Measurements from ENCODE around the gene MAU2.

Gene MAU2

GRCh38 chr19:19354007-19354406, 33.4 kb downstream of the MAU2 start:
- TF ChIP-seq CSDC2 (CRISPR knock-in tag; IDR thresholded peaks at IDR 0.05), result no peak
- peak; percentile 99 for TF ChIP-seq ZFP3 (CRISPR knock-in tag; IDR thresholded peaks at IDR 0.05)
- no peak for TF ChIP-seq TCF4 (CRISPR knock-in tag; IDR thresholded peaks at IDR 0.05; ENCODE audit: borderline replicate concordance)
- no peak for TF ChIP-seq ZNF565 (CRISPR knock-in tag; conservative IDR thresholded peaks at IDR 0.05; ENCODE audit: low read depth)
- no peak for ATAC-seq

- TF ChIP-seq ESRRG (CRISPR knock-in tag; IDR thresholded peaks at IDR 0.05) (no peak), ZNF70 (CRISPR knock-in tag; IDR thresholded peaks at IDR 0.05) (no peak), ZNF565 (CRISPR knock-in tag; conservative IDR thresholded peaks at IDR 0.05; ENCODE audit: low read depth) (no peak), TOX (CRISPR knock-in tag; IDR thresholded peaks at IDR 0.05; ENCODE audit: borderline replicate concordance) (no peak), ZNF8 (CRISPR knock-in tag; IDR thresholded peaks at IDR 0.05) (no peak), ARNTL (CRISPR knock-in tag; IDR thresholded peaks at IDR 0.05; ENCODE audit: borderline replicate concordance, low read depth) (no peak), CSDC2 (CRISPR knock-in tag; IDR thresholded peaks at IDR 0.05) (no peak), ZFP3 (CRISPR knock-in tag; IDR thresholded peaks at IDR 0.05) (no peak)
- ATAC-seq, result no peak
These were observed 34.3 kb downstream of the MAU2 start for GRCh38 chr19:19354932-19355331.

GRCh38 chr19:19355606-19356139, 35.0 kb downstream of the MAU2 start:
- no peak for TF ChIP-seq CSDC2 (CRISPR knock-in tag; IDR thresholded peaks at IDR 0.05)
- TF ChIP-seq ISL1 (CRISPR knock-in tag; IDR thresholded peaks at IDR 0.05), result no peak
- no peak for TF ChIP-seq GLIS3 (CRISPR knock-in tag; IDR thresholded peaks at IDR 0.05)
- no peak for TF ChIP-seq PPARA (CRISPR knock-in tag; IDR thresholded peaks at IDR 0.05; ENCODE audit: borderline replicate concordance)
- TF ChIP-seq OSR1 (CRISPR knock-in tag; IDR thresholded peaks at IDR 0.05), result no peak
- TF ChIP-seq BACH2 (CRISPR knock-in tag; IDR thresholded peaks at IDR 0.05; ENCODE audit: borderline replicate concordance), result no peak
- no peak for TF ChIP-seq CREB5 (CRISPR knock-in tag; IDR thresholded peaks at IDR 0.05; ENCODE audit: low read depth)
- TF ChIP-seq ESRRG (CRISPR knock-in tag; IDR thresholded peaks at IDR 0.05), result no peak
- no peak for TF ChIP-seq TOX (CRISPR knock-in tag; IDR thresholded peaks at IDR 0.05; ENCODE audit: borderline replicate concordance)
- TF ChIP-seq TSHZ2 (CRISPR knock-in tag; IDR thresholded peaks at IDR 0.05), result no peak
- TF ChIP-seq ZNF565 (CRISPR knock-in tag; conservative IDR thresholded peaks at IDR 0.05; ENCODE audit: low read depth), result no peak
- TF ChIP-seq PATZ1 (CRISPR knock-in tag; IDR thresholded peaks at IDR 0.05; ENCODE audit: borderline replicate concordance), result no peak
- no peak for TF ChIP-seq RARB (CRISPR knock-in tag; IDR thresholded peaks at IDR 0.05)
- TF ChIP-seq ZNF8 (CRISPR knock-in tag; IDR thresholded peaks at IDR 0.05), result no peak
- TF ChIP-seq ZNF70 (CRISPR knock-in tag; IDR thresholded peaks at IDR 0.05), result no peak
- no peak for TF ChIP-seq ZC3H10 (CRISPR knock-in tag; IDR thresholded peaks at IDR 0.05)
- TF ChIP-seq ARNTL (CRISPR knock-in tag; IDR thresholded peaks at IDR 0.05; ENCODE audit: borderline replicate concordance, low read depth), result no peak
- no peak for TF ChIP-seq SNAI2 (CRISPR knock-in tag; IDR thresholded peaks at IDR 0.05)
- TF ChIP-seq ZFP30 (CRISPR knock-in tag; IDR thresholded peaks at IDR 0.05), result no peak
- no peak for TF ChIP-seq CSRNP3 (CRISPR knock-in tag; IDR thresholded peaks at IDR 0.05)
- no peak for ATAC-seq

- no peak for ATAC-seq
- TF ChIP-seq ESRRG (CRISPR knock-in tag; IDR thresholded peaks at IDR 0.05) (no peak), ZFP3 (CRISPR knock-in tag; IDR thresholded peaks at IDR 0.05) (no peak), ZFP30 (CRISPR knock-in tag; IDR thresholded peaks at IDR 0.05) (no peak), OSR1 (CRISPR knock-in tag; IDR thresholded peaks at IDR 0.05) (no peak), PATZ1 (CRISPR knock-in tag; IDR thresholded peaks at IDR 0.05; ENCODE audit: borderline replicate concordance) (no peak), TSHZ2 (CRISPR knock-in tag; IDR thresholded peaks at IDR 0.05) (no peak), CREB5 (CRISPR knock-in tag; IDR thresholded peaks at IDR 0.05; ENCODE audit: low read depth) (no peak)
These were observed 35.9 kb downstream of the MAU2 start for GRCh38 chr19:19356500-19356899.

Data from SK-N-SH treated with all-trans-retinoic acid at 6 μM for 48 hours (cell line).